HFFc6 (cell line): Measurements from ENCODE around the gene GID8. TPM values are rescaled to one million over a fixed set of nuclear protein-coding genes. Genes with fewer than 3 reads are reported as not detected.

ENCODE experiments used
- DNase-seq: peaks from one replicate; pipeline ENCODE4 v3.0.0-alpha.2; 2018
- H3K27ac Mint-ChIP-seq: 2 replicates; pipeline ENCODE4 v1.8.0; 2020; ENCODE audit warnings: mild to moderate bottlenecking, mixed read lengths
- H3K27me3 Mint-ChIP-seq: 2 replicates; pipeline ENCODE4 v1.8.0; 2021; ENCODE audit warnings: mild to moderate bottlenecking, moderate library complexity, mixed read lengths; ENCODE audit not compliant: insufficient read depth
- H3K36me3 Mint-ChIP-seq: 2 replicates; pipeline ENCODE4 v1.8.0; 2021; ENCODE audit warnings: low read depth, mixed read lengths
- H3K4me1 Mint-ChIP-seq: 2 replicates; pipeline ENCODE4 v1.8.0; 2020; ENCODE audit warnings: low read depth, mixed read lengths
- H3K4me3 Mint-ChIP-seq: 2 replicates; pipeline ENCODE4 v1.8.0; 2020; ENCODE audit warnings: mild to moderate bottlenecking, moderate library complexity, mixed read lengths
- H3K9me3 Mint-ChIP-seq: 2 replicates; pipeline ENCODE4 v1.8.0; 2020; ENCODE audit warnings: mild to moderate bottlenecking, mixed read lengths
- total RNA-seq, 6 experiments: library from RNA; stranded (reverse); fragmentation: NEBNext Ultra II Directional; extraction: Animal tissue kit (Norgen Biotek cat#: 25700); gene quantifications; 2 replicates in 1 of 6; 3 replicates in 5 of 6; pipeline ENCODE4 v1.2.3, GENCODE V29; 2021
- TF ChIP-seq, protein P1 (sequence below): fragments of 200-600 bp; sonication (generic); IDR thresholded peaks from 2 replicates; pipeline ENCODE4 v1.5.0; 2021; ENCODE audit warnings: antibody characterized with exemption, mild to moderate bottlenecking

Gene GID8
- total RNA-seq, 6 experiments from 2014 or later, result 19.1 to 26.9 (median 22.6) TPM

GRCh38 chr20:62991863-62992262 lies 53.9 kb downstream of the GID8 start:
- Mint-ChIP-seq H3K4me1 (no peaks in the 10 kb centered on the region), H3K4me3 (no peak overlapping the region), H3K27ac (no peak overlapping the region), H3K27me3 (peaks cover 40% of the 10 kb centered on the region), H3K9me3 (no peaks in the 10 kb centered on the region), H3K36me3 (no peaks in the 10 kb centered on the region)
- TF ChIP-seq, protein P1, sequence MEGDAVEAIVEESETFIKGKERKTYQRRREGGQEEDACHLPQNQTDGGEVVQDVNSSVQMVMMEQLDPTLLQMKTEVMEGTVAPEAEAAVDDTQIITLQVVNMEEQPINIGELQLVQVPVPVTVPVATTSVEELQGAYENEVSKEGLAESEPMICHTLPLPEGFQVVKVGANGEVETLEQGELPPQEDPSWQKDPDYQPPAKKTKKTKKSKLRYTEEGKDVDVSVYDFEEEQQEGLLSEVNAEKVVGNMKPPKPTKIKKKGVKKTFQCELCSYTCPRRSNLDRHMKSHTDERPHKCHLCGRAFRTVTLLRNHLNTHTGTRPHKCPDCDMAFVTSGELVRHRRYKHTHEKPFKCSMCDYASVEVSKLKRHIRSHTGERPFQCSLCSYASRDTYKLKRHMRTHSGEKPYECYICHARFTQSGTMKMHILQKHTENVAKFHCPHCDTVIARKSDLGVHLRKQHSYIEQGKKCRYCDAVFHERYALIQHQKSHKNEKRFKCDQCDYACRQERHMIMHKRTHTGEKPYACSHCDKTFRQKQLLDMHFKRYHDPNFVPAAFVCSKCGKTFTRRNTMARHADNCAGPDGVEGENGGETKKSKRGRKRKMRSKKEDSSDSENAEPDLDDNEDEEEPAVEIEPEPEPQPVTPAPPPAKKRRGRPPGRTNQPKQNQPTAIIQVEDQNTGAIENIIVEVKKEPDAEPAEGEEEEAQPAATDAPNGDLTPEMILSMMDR, result no peak
- no peak for DNase-seq

GRCh38 chr20:62993856-62994494 lies 56.0 kb downstream of the GID8 start:
- Mint-ChIP-seq H3K36me3 (no peaks in the 10 kb centered on the region), H3K4me3 (no peak overlapping the region), H3K27me3 (peaks cover 53% of the 10 kb centered on the region), H3K27ac (no peak overlapping the region), H3K9me3 (no peaks in the 10 kb centered on the region), H3K4me1 (no peaks in the 10 kb centered on the region)
- TF ChIP-seq, protein P1, result no peak
- DNase-seq, result no peak

- H3K4me1 Mint-ChIP-seq, result no peaks in the 10 kb centered on the region
- TF ChIP-seq, protein P1, result no peak
- no peak overlapping the region for H3K27ac Mint-ChIP-seq
- no peaks in the 10 kb centered on the region for H3K36me3 Mint-ChIP-seq
- H3K9me3 Mint-ChIP-seq, result no peaks in the 10 kb centered on the region
- H3K27me3 Mint-ChIP-seq, result peaks cover 59% of the 10 kb centered on the region
- H3K4me3 Mint-ChIP-seq, result no peak overlapping the region
- no peak for DNase-seq
These were observed 56.9 kb downstream of the GID8 start for GRCh38 chr20:62994869-62995281.

GRCh38 chr20:62995481-62995880 lies 57.5 kb downstream of the GID8 start:
- Mint-ChIP-seq H3K9me3 (no peaks in the 10 kb centered on the region), H3K4me3 (no peak overlapping the region), H3K27ac (no peak overlapping the region), H3K4me1 (no peaks in the 10 kb centered on the region), H3K27me3 (peaks cover 63% of the 10 kb centered on the region), H3K36me3 (no peaks in the 10 kb centered on the region)
- DNase-seq, result no peak
- TF ChIP-seq, protein P1, result no peak

DNA sequence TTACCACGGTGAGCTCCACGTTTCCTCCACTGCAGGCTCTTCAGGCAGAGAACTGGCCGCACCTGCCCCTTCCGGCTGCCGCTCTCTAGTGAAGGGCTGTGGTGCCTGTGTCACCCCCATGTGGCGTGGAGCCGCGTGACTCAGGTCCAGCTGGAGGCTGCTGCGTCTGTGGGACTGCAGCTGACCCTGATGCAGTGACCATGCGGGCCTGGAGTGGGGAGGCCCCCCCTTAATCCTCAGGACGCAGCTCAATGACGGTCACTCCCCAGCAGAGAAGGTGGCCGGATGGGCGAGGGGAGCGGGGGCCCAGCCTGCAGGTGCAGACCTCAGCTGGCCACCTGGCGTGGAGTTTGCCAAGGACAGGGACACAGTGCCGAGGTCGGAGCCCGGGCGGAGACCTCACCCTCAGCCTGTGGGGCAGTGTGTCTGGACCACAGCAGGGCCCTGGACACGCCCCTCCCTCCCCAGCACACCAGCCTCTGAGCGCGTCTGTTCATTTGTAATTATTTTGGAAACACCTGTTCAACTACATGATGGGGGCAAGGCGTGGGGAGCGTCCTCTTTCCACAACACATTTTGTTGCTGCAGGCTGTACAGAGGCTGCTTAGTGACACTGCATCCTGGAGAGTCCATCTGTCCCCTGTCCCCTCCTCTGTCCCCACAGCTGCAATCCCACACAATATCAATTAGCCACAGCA lies 58.1 kb downstream of the GID8 start:
- H3K27ac Mint-ChIP-seq, result no peak overlapping the region
- peaks cover 62% of the 10 kb centered on the region for H3K27me3 Mint-ChIP-seq
- H3K4me3 Mint-ChIP-seq, result no peak overlapping the region
- TF ChIP-seq, protein P1, result no peak
- DNase-seq, result no peak
- H3K9me3 Mint-ChIP-seq, result no peaks in the 10 kb centered on the region
- no peaks in the 10 kb centered on the region for H3K36me3 Mint-ChIP-seq
- no peaks in the 10 kb centered on the region for H3K4me1 Mint-ChIP-seq
